ENCODE results near the gene TCAIM. TPM values are rescaled to one million over a fixed set of nuclear protein-coding genes. Genes with fewer than 3 reads are reported as not detected.
"Not testable (repeated sequence)": the region's sequence is repeated elsewhere in the genome, so short reads cannot be mapped to it uniquely, and the experiment has no call there.

TCAIM gene
- total RNA-seq, 2 experiments from 2014 or later, result 19.3 to 19.4 TPM

- H3K27ac Mint-ChIP-seq, result no peak overlapping the region
Measured at GRCh38 chr3:44409640-44410410, 71.3 kb downstream of the TCAIM start.

DNA sequence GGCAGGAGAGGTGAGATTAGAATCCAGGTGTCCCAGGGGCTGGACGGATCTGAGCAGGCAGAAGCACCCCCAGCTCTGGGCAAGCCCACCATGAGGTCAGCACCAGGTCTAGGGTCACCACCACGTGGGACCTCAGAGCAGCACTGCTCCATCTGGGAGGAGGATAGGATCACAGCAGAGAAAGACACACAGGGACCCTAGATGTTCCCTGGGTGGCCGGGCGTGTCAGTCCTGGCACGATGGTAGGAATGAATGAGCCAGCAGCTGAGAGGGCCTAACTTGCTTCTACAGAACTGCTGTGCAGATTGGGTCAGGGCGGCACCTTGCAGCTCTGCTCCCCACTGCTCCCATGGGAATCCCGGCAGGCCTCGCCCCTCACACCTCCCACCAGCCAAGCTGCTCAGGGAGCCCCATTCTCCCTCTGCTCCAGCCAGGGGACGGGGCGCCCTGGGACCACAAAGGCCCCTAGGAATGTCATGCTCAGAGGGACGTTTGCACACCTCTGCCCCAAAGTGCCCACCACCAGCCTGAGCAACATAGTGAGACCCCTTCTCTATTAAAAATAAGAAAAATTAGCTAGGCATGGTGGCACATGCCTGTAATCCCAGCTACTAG lies 72.6 kb downstream of the TCAIM start:
- ChIA-PET CTCF (no interaction called here), POLR2A (no interaction called here)
- no peak for DNase-seq
- Mint-ChIP-seq H3K9me3 (no peaks in the 10 kb centered on the region), H3K4me1 (no peaks in the 10 kb centered on the region), H3K27ac (no peak overlapping the region), H3K4me3 (no peak overlapping the region), H3K27me3 (no peaks in the 10 kb centered on the region), H3K36me3 (ENCODE audit: low read depth) (no peaks in the 10 kb centered on the region)

More at GRCh38 chr3:44409640-44410410, 71.3 kb downstream of the TCAIM start:
- CTCF ChIA-PET, result no interaction called here
- H3K4me3 Mint-ChIP-seq, result no peak overlapping the region
- no peak for DNase-seq
- POLR2A ChIA-PET, result interaction anchor here (0.6 kb wide), 1 partner anchor 408 kb away, joined by 3 read pairs; no protein-coding TSS in a partner anchor
- H3K27me3 Mint-ChIP-seq, result no peaks in the 10 kb centered on the region
- H3K36me3 Mint-ChIP-seq (ENCODE audit: low read depth), result no peaks in the 10 kb centered on the region
- no peaks in the 10 kb centered on the region for H3K9me3 Mint-ChIP-seq
- no peaks in the 10 kb centered on the region for H3K4me1 Mint-ChIP-seq

DNA sequence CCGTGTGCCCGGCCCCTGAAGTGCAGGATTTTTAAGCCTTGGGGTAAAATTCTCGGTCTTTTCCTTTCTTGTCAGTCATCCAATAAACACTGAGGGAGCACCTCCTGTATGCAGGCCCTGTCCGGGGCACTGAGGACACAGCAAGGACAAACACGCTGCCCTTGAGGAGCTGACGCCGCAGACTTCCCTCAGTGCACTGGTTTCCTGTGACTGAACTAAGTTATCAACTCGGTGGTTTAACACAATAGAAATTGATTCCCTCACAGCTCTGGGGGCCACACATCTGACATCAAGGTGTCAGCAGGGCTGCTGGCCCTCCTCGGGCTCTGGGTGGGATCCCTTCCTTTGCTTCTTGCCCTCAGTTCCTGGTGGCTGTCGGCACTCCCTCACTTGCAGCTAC lies 73.8 kb downstream of the TCAIM start:
- Mint-ChIP-seq H3K27me3 (no peaks in the 10 kb centered on the region), H3K4me1 (no peaks in the 10 kb centered on the region), H3K27ac (no peak overlapping the region), H3K9me3 (no peaks in the 10 kb centered on the region), H3K4me3 (no peak overlapping the region), H3K36me3 (ENCODE audit: low read depth) (no peaks in the 10 kb centered on the region)
- ChIA-PET CTCF (no interaction called here), POLR2A (no interaction called here)
- no peak for DNase-seq

DNA sequence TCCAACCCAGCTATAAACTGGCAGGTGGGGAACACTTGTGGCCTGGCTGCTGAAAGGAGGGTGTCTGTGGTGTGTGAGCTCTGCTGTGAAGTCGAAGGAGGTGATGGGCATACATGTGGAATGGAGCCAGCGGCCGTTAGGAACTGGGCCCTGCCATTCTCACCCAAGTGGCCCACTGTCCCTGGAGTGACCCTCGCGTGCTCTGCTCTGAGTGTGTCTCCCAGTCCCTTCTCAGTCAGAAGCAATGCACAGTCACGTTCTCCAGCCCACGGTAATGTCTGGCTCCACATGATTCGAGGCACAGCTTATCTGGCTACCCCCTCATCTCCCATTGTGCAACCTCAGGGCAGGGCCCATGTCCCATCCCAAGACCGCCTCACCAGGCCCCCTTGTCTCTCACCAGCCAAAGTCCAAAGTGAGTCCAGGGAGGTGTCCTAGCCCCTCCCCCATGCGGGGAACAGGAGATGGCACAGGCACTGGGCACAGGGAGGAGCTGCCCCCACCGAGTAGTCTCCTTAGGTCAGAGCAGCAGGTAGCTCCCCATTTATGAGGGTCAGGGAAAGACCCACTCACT lies 76.0 kb downstream of the TCAIM start:
- Mint-ChIP-seq H3K27ac (no peak overlapping the region), H3K9me3 (no peaks in the 10 kb centered on the region), H3K36me3 (ENCODE audit: low read depth) (no peaks in the 10 kb centered on the region), H3K4me1 (no peaks in the 10 kb centered on the region), H3K4me3 (no peak overlapping the region), H3K27me3 (no peaks in the 10 kb centered on the region)
- ChIA-PET POLR2A (no interaction called here), CTCF (no interaction called here)
- DNase-seq, result no peak

DNA sequence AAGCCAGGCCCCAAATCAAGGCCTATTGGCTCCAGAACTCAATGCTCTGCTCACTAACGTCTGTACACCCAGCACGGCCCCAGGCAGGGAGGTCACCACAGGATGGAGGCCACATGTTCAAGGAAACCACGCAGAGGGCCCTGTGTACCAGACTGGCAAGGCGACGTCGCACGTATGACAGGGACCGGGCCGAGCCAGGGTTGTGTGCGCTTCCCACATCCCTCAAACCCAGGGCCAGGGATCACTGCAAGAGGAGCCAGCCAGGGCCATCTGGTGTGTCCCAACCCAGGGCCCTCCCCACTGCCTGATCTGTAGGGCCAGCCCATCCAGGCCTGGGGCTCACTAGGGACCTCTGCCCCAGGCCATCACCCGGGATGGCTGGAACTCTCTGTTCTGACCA lies 76.9 kb downstream of the TCAIM start:
- Mint-ChIP-seq H3K27ac (no peak overlapping the region), H3K9me3 (no peaks in the 10 kb centered on the region), H3K36me3 (ENCODE audit: low read depth) (no peaks in the 10 kb centered on the region), H3K4me3 (no peak overlapping the region), H3K27me3 (no peaks in the 10 kb centered on the region), H3K4me1 (no peaks in the 10 kb centered on the region)
- CTCF ChIA-PET, result no interaction called here
- no peak for DNase-seq
- POLR2A ChIA-PET, result no interaction called here

DNA sequence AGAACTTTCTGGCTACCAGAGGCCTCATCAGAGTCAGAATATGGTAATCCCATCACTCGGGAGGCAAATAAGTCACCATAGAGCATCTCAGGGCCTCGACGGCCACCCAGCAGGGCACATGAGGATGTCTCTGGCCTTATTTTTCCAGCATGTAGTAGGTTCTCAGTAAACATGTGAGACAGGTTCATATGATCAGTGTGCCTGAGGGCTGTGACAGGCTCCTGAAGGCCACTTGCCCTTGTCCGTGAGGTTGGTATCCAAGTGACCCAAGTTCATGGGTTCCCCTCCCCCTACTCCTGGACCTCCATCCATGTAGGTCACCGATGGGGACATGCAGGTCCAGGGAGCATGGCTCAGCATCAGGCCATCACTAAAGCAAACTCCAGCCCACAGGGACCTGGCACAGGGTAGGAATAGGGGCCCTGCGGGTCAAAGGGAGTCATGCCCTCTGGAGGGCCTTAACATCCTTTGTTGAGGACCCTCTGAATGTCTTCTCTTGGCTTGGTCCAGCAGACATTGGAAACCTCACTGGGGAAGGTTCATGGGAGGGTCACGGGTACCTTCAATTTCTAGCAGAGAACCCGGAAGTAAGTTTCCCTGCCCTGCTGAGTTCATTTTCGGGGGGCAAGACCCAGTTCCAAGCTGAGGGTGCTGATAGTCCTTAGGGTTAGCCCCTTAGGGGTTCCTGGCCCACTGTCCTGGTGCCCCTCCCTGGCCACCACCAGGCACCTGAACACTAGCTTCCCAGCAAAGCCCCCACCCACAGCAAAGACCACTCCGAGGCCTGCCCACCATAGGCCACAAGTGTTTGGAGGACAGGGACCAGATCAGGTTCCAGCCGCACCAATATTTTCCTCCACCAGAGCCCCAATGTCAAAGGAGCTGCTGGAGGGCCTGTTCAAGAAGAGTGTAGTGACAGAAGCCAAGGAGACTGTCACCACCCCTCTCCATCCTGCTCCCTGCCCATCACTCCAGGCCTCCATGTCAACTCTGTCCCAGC lies 77.8 kb downstream of the TCAIM start:
- Mint-ChIP-seq H3K4me3 (no peak overlapping the region), H3K27me3 (no peaks in the 10 kb centered on the region), H3K4me1 (no peaks in the 10 kb centered on the region), H3K27ac (no peak overlapping the region), H3K36me3 (ENCODE audit: low read depth) (no peaks in the 10 kb centered on the region), H3K9me3 (no peaks in the 10 kb centered on the region)
- ChIA-PET CTCF (no interaction called here), POLR2A (no interaction called here)
- no peak for DNase-seq

GRCh38 chr3:44418118-44418517 lies 79.6 kb downstream of the TCAIM start:
- H3K36me3 Mint-ChIP-seq (ENCODE audit: low read depth); H3K4me1 Mint-ChIP-seq; CTCF ChIA-PET; H3K9me3 Mint-ChIP-seq; DNase-seq; H3K27me3 Mint-ChIP-seq; POLR2A ChIA-PET; H3K27ac Mint-ChIP-seq; H3K4me3 Mint-ChIP-seq: not testable (repeated sequence)

DNA sequence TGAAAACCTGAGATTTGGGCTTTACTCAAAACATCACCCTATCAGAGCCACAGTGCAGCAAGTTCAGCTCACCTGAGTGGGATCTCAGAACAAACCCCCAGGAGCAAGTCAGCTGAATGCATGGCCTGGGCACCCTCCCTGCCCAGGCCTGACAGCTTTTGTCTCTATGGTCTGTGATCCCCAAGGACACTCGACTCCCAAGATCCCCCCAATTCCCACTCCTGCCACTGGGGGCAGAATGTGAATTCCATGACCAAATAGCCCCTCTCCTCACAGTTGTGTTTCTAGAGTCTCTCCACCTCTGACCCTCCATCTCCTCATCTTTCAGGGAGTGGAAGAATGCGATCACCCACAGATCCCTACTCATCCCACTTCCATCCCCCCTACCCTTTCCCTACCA lies 80.0 kb downstream of the TCAIM start:
- Mint-ChIP-seq H3K4me3 (no peak overlapping the region), H3K9me3 (no peaks in the 10 kb centered on the region), H3K27ac (no peak overlapping the region), H3K36me3 (ENCODE audit: low read depth) (no peaks in the 10 kb centered on the region), H3K4me1 (no peaks in the 10 kb centered on the region), H3K27me3 (no peaks in the 10 kb centered on the region)
- POLR2A ChIA-PET, result no interaction called here
- CTCF ChIA-PET, result no interaction called here
- no peak for DNase-seq

GRCh38 chr3:44419116-44419922 lies 80.8 kb downstream of the TCAIM start:
- Mint-ChIP-seq H3K27ac (no peak overlapping the region), H3K4me3 (no peak overlapping the region), H3K9me3 (no peaks in the 10 kb centered on the region), H3K27me3 (no peaks in the 10 kb centered on the region), H3K36me3 (ENCODE audit: low read depth) (no peaks in the 10 kb centered on the region), H3K4me1 (no peaks in the 10 kb centered on the region)
- CTCF ChIA-PET, result no interaction called here
- POLR2A ChIA-PET, result no interaction called here
- DNase-seq, result no peak

DNA sequence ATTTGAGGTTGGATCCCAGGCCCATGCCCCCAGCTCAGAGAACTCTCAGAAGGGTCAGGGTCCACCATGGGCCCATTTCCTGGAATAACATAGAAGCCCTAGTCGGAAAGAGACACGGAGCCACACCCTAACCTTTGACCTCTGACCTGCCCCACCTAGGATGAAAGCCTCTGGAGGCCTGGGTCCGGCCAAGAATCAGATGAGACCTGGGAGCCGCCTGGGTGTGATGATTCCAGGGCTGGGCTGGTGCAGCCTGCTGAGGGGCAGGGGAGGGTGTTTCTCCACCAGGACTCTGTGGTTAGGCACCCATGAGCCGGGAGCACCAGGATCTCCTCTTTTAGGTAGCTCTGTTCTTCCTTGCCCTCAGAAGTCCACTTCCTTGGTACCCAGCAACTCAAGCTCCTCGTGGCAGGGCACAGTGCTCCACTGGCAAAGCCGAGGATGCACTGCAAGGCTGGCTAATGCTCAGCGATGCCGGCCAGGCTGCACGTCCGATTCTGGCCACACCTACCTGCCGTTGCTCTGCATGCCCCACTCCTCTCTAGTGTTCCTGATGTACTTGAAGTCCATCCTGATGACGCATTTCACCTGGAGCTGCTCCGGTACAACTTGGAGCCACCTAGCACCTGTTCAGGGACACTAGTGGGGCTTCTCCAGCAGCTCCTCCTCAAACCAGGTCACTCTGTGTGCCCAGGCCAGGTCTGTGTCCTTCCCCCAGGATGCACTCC lies 81.5 kb downstream of the TCAIM start:
- Mint-ChIP-seq H3K27me3 (no peaks in the 10 kb centered on the region), H3K9me3 (no peaks in the 10 kb centered on the region), H3K4me3 (no peak overlapping the region), H3K27ac (no peak overlapping the region), H3K4me1 (no peaks in the 10 kb centered on the region), H3K36me3 (ENCODE audit: low read depth) (no peaks in the 10 kb centered on the region)
- no peak for DNase-seq
- POLR2A ChIA-PET, result no interaction called here
- CTCF ChIA-PET, result no interaction called here

DNA sequence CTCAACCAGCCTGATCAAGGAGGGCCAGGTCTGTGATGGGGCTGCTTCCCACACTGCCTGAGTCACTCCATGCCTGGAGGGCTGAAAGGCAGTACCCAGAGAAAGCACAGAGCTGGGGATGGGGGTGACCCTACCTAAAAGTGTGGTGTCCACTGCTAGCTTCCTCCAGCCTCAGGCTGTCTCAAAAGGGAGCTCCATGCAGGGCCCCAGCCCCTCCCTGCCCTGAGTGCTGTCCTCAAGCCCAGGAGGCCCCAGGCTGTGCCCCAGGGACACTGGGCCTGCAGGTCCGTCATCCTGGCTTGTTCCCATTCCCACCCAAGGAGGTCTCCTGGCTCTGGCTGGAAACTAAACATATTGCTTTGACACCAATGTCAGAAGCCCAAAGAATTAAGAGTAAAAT lies 82.1 kb downstream of the TCAIM start:
- ChIA-PET CTCF (no interaction called here), POLR2A (no interaction called here)
- no peak overlapping the region for H3K4me3 Mint-ChIP-seq
- DNase-seq, result no peak
- no peaks in the 10 kb centered on the region for H3K4me1 Mint-ChIP-seq
- H3K36me3 Mint-ChIP-seq (ENCODE audit: low read depth), result no peaks in the 10 kb centered on the region
- no peak overlapping the region for H3K27ac Mint-ChIP-seq
- H3K27me3 Mint-ChIP-seq, result no peaks in the 10 kb centered on the region
- no peaks in the 10 kb centered on the region for H3K9me3 Mint-ChIP-seq

GRCh38 chr3:44421280-44421679 lies 82.7 kb downstream of the TCAIM start:
- Mint-ChIP-seq H3K4me1 (no peaks in the 10 kb centered on the region), H3K27ac (no peak overlapping the region), H3K27me3 (no peaks in the 10 kb centered on the region), H3K9me3 (no peaks in the 10 kb centered on the region), H3K36me3 (ENCODE audit: low read depth) (no peaks in the 10 kb centered on the region), H3K4me3 (no peak overlapping the region)
- CTCF ChIA-PET, result no interaction called here
- POLR2A ChIA-PET, result no interaction called here
- DNase-seq, result no peak
